ENCODE results near the gene HSD11B1L.
"Not testable (repeated sequence)": the region's sequence is repeated elsewhere in the genome, so short reads cannot be mapped to it uniquely, and the experiment has no call there.

HSD11B1L gene

GRCh38 chr19:5700455-5701092 is 19.7 kb downstream of the HSD11B1L start:
- Histone ChIP-seq H3K4me3 (ENCODE audit: insufficient read depth, low read depth, low read length) (no peak overlapping the region), H3K27ac (ENCODE audit: insufficient read depth, low read depth, low read length, poor library complexity, severe bottlenecking) (no peak overlapping the region), H3K27me3 (ENCODE audit: control insufficient read depth, insufficient read depth, low read length, poor library complexity, severe bottlenecking) (no peaks in the 10 kb centered on the region), H3K9me3 (ENCODE audit: control insufficient read depth, low read length) (no peaks in the 10 kb centered on the region), H3K36me3 (ENCODE audit: control insufficient read depth, insufficient read depth, low read length) (peaks cover 35% of the 10 kb centered on the region), H3K4me1 (ENCODE audit: control insufficient read depth, insufficient read depth, low read length) (no peaks in the 10 kb centered on the region)
- WGBS, 2 experiments: 96 to 97% methylated on average over 22 of the region's 22 CpGs

DNA sequence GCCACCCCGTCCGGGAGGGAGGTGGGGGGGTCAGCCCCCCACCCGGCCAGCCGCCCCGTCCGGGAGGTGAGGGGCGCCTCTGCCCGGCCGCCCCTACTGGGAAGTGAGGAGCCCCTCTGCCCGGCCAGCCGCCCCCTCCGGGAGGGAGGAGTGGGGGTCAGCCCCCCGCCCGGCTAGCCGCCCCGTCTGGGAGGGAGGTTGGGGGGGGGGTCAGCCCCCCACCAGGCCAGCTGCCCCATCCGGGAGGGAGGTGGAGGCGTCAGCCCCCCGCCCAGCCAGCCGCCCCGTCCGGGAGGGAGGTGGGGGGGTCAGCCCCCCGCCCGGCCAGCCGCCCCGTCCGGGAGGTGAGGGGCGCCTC is 21.2 kb downstream of the HSD11B1L start:
- 95 to 99% methylated on average over 17 to 28 of the region's 28 CpGs for WGBS, 2 experiments
- peaks cover 38% of the 10 kb centered on the region for H3K36me3 ChIP-seq (ENCODE audit: control insufficient read depth, insufficient read depth, low read length)

GRCh38 chr19:5703819-5704818 is 23.3 kb downstream of the HSD11B1L start:
- Histone ChIP-seq H3K4me3 (ENCODE audit: insufficient read depth, low read depth, low read length) (no peak overlapping the region), H3K27me3 (ENCODE audit: control insufficient read depth, insufficient read depth, low read length, poor library complexity, severe bottlenecking) (no peaks in the 10 kb centered on the region), H3K9me3 (ENCODE audit: control insufficient read depth, low read length) (no peaks in the 10 kb centered on the region), H3K36me3 (ENCODE audit: control insufficient read depth, insufficient read depth, low read length) (peaks cover 48% of the 10 kb centered on the region), H3K4me1 (ENCODE audit: control insufficient read depth, insufficient read depth, low read length) (no peaks in the 10 kb centered on the region), H3K27ac (ENCODE audit: insufficient read depth, low read depth, low read length, poor library complexity, severe bottlenecking) (no peak overlapping the region)
- 95 to 96% methylated on average over 40 of the region's 40 CpGs for WGBS, 2 experiments

More for the DNA sequence above, 21.2 kb downstream of the HSD11B1L start:
- H3K9me3 ChIP-seq (ENCODE audit: control insufficient read depth, low read length); H3K27ac ChIP-seq (ENCODE audit: insufficient read depth, low read depth, low read length, poor library complexity, severe bottlenecking); H3K4me1 ChIP-seq (ENCODE audit: control insufficient read depth, insufficient read depth, low read length); H3K4me3 ChIP-seq (ENCODE audit: insufficient read depth, low read depth, low read length); H3K27me3 ChIP-seq (ENCODE audit: control insufficient read depth, insufficient read depth, low read length, poor library complexity, severe bottlenecking): not testable (repeated sequence)

DNA sequence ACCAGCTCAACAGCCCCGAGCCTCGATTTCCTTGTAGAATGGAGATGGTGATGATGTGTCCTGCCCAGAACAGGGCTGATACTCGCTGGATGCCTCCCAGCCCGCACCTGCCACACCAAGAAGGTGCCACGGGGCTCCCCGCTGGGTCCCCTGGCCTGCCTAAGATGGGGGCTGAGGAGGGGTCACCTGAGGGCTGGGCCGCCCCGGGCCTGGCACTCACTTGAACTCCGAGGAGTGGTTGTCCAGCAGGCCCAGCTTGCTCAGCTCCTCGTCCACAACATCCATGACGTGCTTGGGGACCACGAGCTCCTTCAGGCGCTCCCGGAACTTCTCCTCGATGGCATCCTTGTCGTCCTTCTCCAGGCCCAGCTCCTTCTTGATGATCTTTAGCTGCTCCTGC is 24.7 kb downstream of the HSD11B1L start:
- Histone ChIP-seq H3K36me3 (ENCODE audit: control insufficient read depth, insufficient read depth, low read length) (peaks cover 51% of the 10 kb centered on the region), H3K4me3 (ENCODE audit: insufficient read depth, low read depth, low read length) (no peak overlapping the region), H3K27ac (ENCODE audit: insufficient read depth, low read depth, low read length, poor library complexity, severe bottlenecking) (no peak overlapping the region), H3K4me1 (ENCODE audit: control insufficient read depth, insufficient read depth, low read length) (no peaks in the 10 kb centered on the region), H3K9me3 (ENCODE audit: control insufficient read depth, low read length) (no peaks in the 10 kb centered on the region), H3K27me3 (ENCODE audit: control insufficient read depth, insufficient read depth, low read length, poor library complexity, severe bottlenecking) (no peaks in the 10 kb centered on the region)
- WGBS, 2 experiments: 93 to 94% methylated on average over 16 of the region's 16 CpGs

DNA sequence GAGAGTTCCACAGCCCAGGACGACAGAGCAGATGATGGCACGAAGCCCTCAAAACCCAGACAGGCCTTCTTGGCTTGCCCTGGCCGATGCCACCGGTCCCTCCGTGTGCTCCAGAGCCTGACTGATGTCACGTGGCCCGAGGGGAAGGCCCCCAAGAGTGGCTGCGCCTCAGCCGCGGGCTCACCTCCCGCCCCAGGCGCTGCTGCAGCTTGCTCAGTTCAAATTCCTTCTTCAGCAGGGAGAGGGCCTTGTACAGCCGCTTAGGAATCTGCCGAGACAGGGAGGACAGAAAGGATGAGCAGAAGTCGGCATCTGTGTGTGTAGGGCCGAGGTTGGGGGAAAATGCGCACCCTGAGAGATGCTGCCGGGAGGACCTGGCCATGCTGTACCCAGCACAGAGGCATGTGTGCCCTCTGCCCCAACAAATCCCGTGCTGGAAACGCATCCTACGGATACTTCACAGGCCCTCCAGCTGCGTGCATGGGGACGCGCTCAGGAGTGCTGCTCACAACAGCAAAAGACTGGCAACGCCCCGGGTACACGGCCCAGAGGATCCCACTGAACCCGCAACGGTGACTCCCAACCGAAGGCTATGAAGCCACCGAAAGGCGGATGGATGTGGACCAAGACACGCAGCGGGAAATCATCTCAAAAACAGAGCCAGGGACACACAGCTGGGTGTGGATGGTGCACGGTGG is 26.2 kb downstream of the HSD11B1L start:
- 96 to 97% methylated on average over 35 of the region's 35 CpGs for WGBS, 2 experiments
- Histone ChIP-seq H3K36me3 (ENCODE audit: control insufficient read depth, insufficient read depth, low read length) (peaks cover 57% of the 10 kb centered on the region), H3K27ac (ENCODE audit: insufficient read depth, low read depth, low read length, poor library complexity, severe bottlenecking) (no peak overlapping the region), H3K4me1 (ENCODE audit: control insufficient read depth, insufficient read depth, low read length) (no peaks in the 10 kb centered on the region), H3K4me3 (ENCODE audit: insufficient read depth, low read depth, low read length) (no peak overlapping the region), H3K9me3 (ENCODE audit: control insufficient read depth, low read length) (no peaks in the 10 kb centered on the region), H3K27me3 (ENCODE audit: control insufficient read depth, insufficient read depth, low read length, poor library complexity, severe bottlenecking) (no peaks in the 10 kb centered on the region)

- no peaks in the 10 kb centered on the region for H3K27me3 ChIP-seq (ENCODE audit: control insufficient read depth, insufficient read depth, low read length, poor library complexity, severe bottlenecking)
- no peaks in the 10 kb centered on the region for H3K4me1 ChIP-seq (ENCODE audit: control insufficient read depth, insufficient read depth, low read length)
- no peak overlapping the region for H3K4me3 ChIP-seq (ENCODE audit: insufficient read depth, low read depth, low read length)
- H3K27ac ChIP-seq (ENCODE audit: insufficient read depth, low read depth, low read length, poor library complexity, severe bottlenecking): no peak overlapping the region
- H3K9me3 ChIP-seq (ENCODE audit: control insufficient read depth, low read length): no peaks in the 10 kb centered on the region
- WGBS, 2 experiments: 96 to 97% methylated on average over 37 of the region's 37 CpGs
- peaks cover 61% of the 10 kb centered on the region for H3K36me3 ChIP-seq (ENCODE audit: control insufficient read depth, insufficient read depth, low read length)
Observed at GRCh38 chr19:5707576-5708575, 27.0 kb downstream of the HSD11B1L start.

DNA sequence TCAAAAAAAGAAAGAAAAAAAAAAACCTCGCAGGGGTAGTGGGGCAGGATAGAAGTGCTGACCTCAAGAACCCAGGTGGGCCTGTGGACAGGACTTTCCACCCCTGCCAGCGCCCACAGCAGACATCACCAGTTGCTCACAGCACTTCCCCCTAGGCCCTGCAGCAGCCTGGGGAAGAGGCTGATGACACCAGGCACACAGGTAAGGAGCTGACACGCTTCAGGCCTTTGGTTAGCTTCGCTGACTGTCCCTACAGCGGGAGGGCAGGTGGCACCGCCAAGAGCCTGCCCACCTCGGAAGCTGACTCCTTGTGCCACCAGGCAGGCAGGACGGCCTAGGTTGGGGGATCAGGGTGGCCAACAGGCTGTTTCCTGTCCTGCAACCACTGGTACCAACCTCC is 30.2 kb downstream of the HSD11B1L start:
- H3K9me3 ChIP-seq (ENCODE audit: control insufficient read depth, low read length): no peaks in the 10 kb centered on the region
- 96 to 97% methylated on average over 8 of the region's 8 CpGs for WGBS, 2 experiments
- no peak overlapping the region for H3K27ac ChIP-seq (ENCODE audit: insufficient read depth, low read depth, low read length, poor library complexity, severe bottlenecking)
- no peak overlapping the region for H3K4me3 ChIP-seq (ENCODE audit: insufficient read depth, low read depth, low read length)
- H3K36me3 ChIP-seq (ENCODE audit: control insufficient read depth, insufficient read depth, low read length): peaks cover 48% of the 10 kb centered on the region
- H3K27me3 ChIP-seq (ENCODE audit: control insufficient read depth, insufficient read depth, low read length, poor library complexity, severe bottlenecking): no peaks in the 10 kb centered on the region
- H3K4me1 ChIP-seq (ENCODE audit: control insufficient read depth, insufficient read depth, low read length): no peaks in the 10 kb centered on the region

DNA sequence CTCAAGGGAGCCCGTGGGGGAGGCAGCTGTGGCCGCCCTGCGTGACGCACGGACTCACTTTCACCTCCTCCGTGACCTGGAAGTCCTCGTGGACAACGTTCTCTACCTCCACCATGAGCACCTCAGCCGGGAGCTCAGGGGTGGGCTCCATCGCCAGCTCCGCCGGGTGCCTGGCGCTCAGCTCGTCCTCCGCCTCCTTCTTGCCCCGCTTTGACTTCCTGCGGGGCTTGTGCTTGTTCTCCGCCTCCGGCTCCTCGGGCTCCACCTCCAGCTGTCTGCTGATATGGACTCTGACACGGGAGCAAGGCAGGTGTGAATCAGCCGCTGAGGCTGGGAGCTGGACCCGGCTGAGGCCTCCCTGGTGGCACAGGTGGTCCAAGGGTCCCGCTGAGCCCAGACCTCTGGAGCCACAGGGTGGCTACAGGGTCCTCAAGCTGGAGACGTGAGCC is 30.9 kb downstream of the HSD11B1L start:
- H3K9me3 ChIP-seq (ENCODE audit: control insufficient read depth, low read length): no peaks in the 10 kb centered on the region
- H3K27ac ChIP-seq (ENCODE audit: insufficient read depth, low read depth, low read length, poor library complexity, severe bottlenecking): no peak overlapping the region
- peaks cover 44% of the 10 kb centered on the region for H3K36me3 ChIP-seq (ENCODE audit: control insufficient read depth, insufficient read depth, low read length)
- H3K4me3 ChIP-seq (ENCODE audit: insufficient read depth, low read depth, low read length): no peak overlapping the region
- no peaks in the 10 kb centered on the region for H3K27me3 ChIP-seq (ENCODE audit: control insufficient read depth, insufficient read depth, low read length, poor library complexity, severe bottlenecking)
- H3K4me1 ChIP-seq (ENCODE audit: control insufficient read depth, insufficient read depth, low read length): no peaks in the 10 kb centered on the region
- 93 to 94% methylated on average over 25 of the region's 25 CpGs for WGBS, 2 experiments

- H3K4me1 ChIP-seq (ENCODE audit: control insufficient read depth, insufficient read depth, low read length): no peaks in the 10 kb centered on the region
- no peak overlapping the region for H3K27ac ChIP-seq (ENCODE audit: insufficient read depth, low read depth, low read length, poor library complexity, severe bottlenecking)
- H3K36me3 ChIP-seq (ENCODE audit: control insufficient read depth, insufficient read depth, low read length): peaks cover 44% of the 10 kb centered on the region
- H3K4me3 ChIP-seq (ENCODE audit: insufficient read depth, low read depth, low read length): no peak overlapping the region
- no peaks in the 10 kb centered on the region for H3K27me3 ChIP-seq (ENCODE audit: control insufficient read depth, insufficient read depth, low read length, poor library complexity, severe bottlenecking)
- no peaks in the 10 kb centered on the region for H3K9me3 ChIP-seq (ENCODE audit: control insufficient read depth, low read length)
- WGBS, 2 experiments: 95 to 96% methylated on average over 9 of the region's 9 CpGs
Observed at GRCh38 chr19:5713228-5713627, 32.4 kb downstream of the HSD11B1L start.
